GM04503 (cell line): ENCODE results near the gene KRTAP1-3.
"Not testable (repeated sequence)": the region's sequence is repeated elsewhere in the genome, so short reads cannot be mapped to it uniquely, and the experiment has no call there.

Source experiments
- DNase-seq: peaks from one replicate; pipeline ENCODE4 v3.0.0-alpha.2; 2012; ENCODE audit warnings: low read depth

KRTAP1-3 gene, protein sequence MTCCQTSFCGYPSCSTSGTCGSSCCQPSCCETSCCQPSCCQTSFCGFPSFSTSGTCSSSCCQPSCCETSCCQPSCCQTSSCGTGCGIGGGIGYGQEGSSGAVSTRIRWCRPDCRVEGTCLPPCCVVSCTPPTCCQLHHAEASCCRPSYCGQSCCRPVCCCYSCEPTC

DNA sequence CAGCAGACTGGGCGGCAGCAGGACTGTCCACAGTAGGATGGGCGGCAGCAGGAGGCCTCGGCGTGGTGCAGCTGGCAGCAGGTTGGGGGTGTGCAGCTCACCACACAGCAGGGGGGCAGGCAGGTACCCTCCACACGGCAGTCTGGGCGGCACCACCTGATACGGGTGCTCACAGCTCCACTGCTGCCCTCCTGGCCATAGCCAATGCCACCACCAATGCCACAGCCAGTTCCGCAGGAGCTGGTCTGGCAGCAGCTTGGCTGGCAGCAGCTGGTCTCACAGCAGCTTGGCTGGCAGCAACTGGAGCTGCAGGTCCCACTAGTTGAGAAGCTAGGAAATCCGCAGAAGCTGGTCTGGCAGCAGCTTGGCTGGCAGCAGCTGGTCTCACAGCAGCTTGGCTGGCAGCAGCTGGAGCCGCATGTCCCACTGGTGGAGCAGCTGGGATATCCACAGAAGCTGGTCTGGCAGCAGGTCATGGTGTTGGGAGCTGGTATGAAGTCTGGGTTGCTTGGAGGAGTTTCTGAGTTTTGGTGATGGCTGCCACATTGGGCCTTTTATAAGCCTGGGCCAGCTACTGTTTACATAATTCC lies at the start of gene KRTAP1-3:
KRTAP1-3 (minus strand) TSS at position 529 of the 590 bp plus-strand sequence; CDS start at position 476, 53 bp downstream.
- DNase-seq: not testable (repeated sequence)

DNA sequence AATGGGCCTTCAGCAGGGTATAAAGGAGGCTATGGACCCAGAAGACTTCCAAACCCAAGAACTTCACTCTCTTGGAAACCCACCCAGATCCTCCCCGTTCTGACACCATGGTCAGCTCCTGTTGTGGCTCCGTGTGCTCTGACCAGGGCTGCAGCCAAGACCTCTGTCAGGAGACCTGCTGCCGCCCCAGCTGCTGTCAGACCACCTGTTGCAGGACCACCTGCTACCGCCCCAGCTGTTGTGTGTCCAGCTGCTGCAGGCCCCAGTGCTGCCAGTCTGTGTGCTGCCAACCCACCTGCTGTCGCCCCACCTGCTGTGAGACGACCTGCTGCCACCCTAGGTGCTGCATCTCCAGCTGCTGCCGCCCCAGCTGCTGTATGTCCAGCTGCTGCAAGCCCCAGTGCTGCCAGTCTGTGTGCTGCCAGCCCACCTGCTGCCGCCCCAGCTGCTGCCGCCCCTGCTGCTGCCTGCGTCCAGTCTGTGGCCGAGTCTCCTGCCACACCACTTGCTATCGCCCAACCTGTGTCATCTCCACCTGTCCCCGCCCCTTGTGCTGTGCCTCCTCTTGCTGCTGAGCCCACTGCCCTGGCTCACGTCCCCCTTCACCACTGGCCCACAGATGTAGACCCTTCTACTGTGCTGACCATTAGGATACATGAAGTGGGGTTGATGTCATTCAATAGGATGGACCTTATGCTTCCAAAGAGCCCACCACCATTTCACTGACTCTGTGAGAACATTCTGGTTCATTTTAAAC lies 49.6 kb upstream of the KRTAP1-3 start, which contains the start of gene KRTAP4-7:
KRTAP4-7 (plus strand) TSS at position 51 of the 757 bp plus-strand sequence; CDS start at position 108, 57 bp downstream.
- not testable (repeated sequence) for DNase-seq

DNA sequence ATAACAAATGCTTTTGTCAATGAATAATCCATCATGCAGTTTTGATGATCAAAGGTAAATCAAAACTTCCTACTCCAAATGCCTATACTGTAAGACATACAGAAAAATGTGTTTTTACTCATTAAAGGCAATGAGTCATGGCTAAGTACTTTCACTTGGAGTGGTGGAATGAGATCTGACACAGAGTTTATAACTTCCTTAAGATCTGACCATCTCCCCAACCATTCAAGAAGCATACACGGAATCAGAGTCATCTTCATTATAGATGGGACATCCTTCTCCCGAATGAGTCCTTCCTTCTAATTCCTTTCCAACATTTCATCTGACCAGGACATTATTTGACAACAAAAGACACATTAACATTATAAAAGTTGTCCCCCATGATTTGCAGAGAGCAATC lies 48.8 kb upstream of the KRTAP1-3 start:
- DNase-seq: not testable (repeated sequence)

DNA sequence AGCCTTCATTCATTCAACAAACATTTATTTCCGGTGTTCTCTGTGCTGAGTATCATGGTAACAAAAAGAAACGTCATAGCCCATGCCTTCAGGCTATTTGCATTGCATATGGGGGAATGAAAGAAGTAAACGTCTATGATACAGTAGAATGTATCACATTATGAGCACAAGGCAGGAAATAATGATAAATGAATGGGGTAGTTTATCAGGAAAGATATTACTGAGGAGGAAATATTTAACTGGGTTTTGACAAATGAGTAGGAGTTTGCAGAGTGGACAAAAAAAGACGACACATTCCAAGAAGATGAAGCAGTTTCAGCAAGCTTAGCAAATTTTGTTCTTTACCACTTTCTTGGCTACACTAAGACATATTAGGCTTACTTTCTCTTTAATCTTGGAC lies 48.0 kb upstream of the KRTAP1-3 start:
- no peak for DNase-seq

DNA sequence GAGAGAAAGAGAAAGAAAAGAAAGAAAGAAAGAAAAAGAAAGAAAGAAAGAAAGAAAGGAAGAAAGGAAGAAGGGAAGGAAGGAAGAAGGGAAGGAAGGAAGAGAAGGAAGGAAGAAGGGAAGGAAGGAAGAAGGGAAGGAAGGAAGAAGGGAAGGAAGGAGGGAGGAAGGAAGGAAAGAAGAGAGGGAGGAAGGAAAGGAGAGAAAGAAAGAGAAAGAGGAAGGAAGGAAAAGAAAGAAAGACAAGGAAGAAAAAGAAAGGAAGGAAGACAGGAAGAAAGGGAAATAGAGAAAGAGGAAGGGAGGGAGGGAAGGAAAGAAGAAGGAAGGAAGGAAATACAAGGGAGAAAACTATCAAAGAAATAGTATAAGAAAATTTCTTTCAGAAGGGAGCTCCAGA lies 42.1 kb upstream of the KRTAP1-3 start:
- DNase-seq: no peak

DNA sequence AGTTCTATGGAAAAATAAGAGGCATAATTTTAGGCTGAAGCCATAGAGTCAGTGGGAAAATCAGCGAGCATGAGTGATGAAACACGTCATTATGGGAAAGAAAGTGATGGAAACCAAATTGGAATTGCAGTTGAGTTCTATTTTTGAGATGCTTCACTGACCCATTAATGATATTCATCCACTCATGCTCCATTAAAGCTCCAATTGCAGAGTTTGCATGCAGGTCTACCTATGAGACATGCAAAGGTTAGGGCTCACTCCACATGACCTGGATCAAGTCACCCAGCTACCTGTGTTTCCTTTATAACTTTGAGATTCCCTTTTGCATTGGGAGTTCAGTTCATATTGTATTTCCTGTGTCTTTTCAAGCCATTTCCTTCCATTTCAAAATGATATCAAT lies 39.0 kb upstream of the KRTAP1-3 start:
- no peak for DNase-seq

DNA sequence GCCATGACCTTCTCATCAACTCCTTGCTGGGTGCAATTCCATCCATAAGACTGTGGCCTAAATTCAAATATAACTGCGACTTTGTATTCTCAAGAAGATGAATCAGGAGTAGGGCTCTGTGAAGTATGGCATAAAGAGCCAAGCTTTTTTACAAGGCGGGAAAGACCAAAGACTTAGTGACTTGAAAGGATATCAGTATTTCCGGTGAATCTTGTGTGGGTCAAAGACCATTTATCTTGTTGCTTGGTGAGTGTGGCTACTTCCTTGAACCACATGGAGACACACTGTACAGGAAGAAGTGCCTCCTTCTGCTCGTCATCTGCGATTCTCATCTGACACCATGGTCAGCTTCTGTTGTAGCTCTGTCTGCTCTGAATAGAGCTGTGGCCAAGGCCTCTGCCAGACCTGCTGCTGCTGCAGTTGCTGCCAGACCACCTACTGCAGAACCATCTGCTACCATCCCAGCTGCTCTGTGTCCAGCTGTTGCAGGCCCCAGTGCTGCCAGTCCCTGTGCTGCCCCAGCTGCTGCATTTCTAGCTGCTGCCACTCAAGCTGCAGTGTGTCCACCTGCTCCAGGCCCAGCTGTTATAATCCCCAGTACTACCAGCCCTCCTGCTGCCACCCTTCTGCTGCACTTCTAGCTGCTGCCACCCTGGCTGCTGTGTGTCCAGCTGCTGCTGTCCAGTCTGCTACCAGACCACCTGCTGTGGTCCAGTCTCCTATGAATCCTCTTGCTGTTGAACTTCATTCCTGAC lies 37.1 kb upstream of the KRTAP1-3 start:
- no peak for DNase-seq

DNA sequence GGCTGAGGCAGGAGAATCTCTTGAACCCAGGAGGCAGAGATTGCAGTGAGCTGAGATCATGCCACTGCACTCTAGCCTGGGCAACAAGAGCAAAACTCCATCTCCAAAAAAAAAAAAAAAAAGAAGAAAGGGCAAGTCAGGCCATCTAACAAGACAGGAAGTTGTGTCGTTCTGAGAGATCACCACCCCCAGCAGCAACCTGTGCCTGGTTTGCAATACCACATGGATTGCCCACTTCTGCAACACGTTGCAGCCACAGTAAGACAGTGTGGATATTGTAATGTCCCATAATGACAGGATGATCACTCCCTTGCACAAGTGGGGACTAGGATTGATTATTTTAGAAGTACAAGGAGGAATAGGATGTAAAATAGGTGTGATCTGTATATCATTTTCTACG lies 34.4 kb upstream of the KRTAP1-3 start:
- DNase-seq: no peak

DNA sequence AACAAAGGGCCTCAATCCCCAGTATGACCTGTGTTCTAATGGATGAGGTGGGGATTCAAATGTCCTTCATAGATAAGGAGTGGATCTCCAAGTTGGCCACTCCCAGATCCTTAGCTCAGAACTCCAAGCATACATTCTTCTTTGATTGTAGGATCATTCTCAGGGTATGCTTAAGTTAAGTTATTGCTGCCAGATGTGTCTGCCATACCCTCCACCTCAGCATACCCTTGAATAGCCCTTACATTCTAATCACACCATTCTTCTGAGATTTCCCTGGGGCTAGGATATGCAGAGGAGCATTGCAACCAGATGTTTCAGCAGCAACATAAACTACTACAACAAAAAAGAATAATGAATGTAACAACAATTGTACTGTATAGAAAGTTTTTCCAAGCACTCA lies 32.6 kb upstream of the KRTAP1-3 start:
- no peak for DNase-seq

DNA sequence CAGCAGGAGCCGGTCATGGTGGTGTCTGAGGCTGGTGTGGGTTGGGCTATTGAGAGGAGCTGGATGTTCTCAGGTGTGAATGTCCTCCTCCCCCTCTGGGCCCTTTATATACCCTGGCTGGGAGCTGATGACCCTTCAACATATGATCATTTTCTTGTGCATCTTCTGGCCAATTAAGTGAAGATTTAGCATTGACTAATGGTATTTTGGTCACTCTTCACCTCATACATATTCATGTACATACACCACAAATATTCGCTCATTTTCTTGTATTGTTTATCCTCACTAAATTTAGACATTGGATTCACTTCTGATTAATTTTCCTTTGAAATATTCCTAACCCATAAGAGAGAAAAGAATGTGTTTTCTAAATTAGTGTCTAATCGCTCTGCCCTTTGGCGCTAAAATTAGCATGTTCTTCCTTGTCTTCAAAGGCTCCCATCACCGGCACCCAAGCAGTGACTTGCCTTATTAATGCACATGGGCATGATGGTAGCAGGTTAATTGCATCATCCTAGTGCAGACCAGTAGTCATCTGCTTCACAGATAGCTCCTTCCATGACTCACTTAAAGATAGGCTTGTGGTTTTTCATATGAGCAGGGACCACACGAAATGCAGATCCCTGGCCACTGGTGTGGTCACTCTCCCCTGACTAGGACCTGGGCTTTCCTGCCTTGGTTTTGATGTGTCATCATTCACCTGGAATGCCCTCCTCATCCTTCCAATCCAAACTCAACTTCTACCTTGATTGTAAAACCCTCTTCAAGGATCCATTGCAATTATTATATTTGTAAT lies 31.4 kb upstream of the KRTAP1-3 start, which contains the start of gene KRTAP2-4:
KRTAP2-4 (minus strand) TSS at position 51 of the 796 bp plus-strand sequence; CDS start at position 17, 34 bp downstream.
- peak; percentile 86 for DNase-seq

DNA sequence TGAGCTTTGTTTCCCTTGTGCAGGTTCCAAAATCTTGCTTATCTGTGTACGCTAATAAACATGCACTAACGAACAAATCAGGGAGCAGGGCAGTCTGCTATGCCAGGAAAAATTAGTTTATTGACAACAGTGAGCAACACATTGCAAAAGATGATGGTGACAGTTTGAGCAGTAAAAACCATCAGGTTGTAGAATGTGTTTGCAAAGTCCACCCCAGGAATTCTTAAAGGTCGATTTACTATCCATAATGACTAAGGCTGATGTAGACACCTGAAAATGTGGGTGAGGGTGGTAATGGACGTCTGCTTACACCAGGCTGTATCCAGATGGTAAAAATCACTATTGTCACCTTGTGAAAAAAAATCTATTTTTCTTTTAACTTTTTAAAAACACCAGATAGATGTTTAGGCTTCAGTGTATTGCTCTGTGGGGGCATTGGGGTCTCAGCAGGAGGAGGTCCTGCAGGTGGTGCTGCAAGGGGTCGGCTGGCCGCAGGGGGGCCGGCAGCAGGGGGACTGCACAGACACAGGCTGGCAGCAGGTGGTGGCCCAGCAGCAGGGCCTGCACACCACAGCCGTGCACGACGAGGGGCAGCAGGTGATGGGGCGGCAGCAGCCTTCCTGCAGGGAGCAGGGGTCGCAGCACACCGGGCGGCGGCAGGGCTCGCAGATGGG lies 30.5 kb upstream of the KRTAP1-3 start:
- not testable (repeated sequence) for DNase-seq

DNA sequence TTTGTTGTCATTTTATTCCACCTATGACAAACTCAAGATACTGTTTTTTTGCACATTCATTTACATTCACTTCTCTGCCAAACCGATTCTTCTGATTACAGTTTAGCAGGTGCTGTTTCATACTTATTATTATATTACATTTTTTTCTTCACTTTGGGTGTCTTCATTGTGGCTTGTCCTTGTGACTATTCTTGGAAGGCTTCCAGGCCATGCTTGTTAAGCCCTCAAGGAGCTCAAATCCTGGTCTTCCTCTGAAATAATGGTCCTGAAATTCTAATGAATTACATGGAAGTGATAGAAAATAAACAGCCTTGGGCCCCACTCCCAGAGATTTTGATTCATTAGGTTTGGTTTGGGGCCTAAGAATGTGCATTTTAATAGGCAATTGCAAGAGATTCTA lies 29.6 kb upstream of the KRTAP1-3 start:
- no peak for DNase-seq

DNA sequence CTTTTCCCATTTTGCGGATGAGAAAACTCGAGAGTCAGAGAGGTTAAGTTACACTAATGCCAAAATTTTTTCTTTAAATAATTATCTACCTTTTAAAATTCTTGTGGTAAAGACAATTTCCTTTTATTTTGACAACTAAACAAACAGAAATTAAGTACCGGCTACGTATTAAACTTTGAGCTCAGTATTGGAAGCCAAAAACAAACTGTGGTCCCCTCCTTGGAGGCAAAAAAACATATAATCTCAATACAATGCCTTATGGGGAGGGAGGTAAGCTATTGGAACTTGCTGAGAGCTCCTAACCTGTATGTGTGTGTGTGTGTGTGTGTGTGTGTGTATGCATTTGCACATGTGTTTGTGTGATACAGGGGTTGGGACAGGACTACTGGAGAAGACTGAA lies 28.8 kb upstream of the KRTAP1-3 start:
- no peak for DNase-seq

DNA sequence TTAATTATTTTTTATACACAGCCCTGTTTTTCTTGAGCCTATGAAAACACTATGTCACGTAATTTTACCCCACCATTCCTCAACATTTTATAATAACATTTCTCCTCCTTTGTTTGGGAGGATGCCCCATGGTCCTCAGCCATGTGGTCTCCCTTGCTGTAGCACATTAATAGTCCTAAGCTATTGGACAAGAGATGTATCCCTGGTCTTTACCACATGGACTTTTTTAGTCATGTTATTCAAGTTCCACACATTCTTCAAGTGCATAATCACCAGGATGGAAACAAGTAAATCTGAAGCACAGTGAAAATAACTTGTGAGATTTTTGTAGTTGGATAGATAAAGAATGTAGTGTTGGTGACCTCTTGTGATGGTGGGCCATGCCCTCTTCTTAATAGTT lies 27.3 kb upstream of the KRTAP1-3 start:
- peak; percentile 99 for DNase-seq

DNA sequence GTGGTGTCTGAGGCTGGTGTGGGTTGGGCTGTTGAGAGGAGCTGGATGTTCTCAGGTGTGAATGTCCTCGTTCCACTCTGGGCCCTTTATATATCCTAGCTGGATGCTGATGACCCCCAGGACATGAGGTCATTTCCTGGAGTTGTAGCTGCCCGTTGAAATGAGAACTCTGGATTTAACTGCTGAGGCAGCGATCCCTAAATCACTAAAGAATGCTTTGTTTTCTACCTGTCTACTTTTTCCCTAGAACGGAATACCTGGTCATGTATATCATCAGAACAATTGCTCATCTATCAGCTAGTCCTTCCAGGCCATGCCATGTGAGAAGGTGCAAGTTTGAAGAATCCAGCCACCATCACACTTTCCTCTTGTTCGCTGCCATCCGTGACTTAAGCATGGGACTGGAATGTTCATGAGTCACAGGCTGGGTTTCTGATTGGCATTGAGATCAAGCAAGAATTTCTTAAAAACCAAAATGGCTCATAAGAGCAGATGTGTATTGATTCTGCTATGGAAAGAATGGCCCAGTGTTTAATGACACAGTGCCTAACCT lies 25.5 kb upstream of the KRTAP1-3 start, which contains the start of gene KRTAP2-3:
KRTAP2-3 (minus strand) TSS at position 63 of the 553 bp plus-strand sequence. CDS start 64 bp downstream, outside the sequence.
- peak; percentile 95 for DNase-seq

DNA sequence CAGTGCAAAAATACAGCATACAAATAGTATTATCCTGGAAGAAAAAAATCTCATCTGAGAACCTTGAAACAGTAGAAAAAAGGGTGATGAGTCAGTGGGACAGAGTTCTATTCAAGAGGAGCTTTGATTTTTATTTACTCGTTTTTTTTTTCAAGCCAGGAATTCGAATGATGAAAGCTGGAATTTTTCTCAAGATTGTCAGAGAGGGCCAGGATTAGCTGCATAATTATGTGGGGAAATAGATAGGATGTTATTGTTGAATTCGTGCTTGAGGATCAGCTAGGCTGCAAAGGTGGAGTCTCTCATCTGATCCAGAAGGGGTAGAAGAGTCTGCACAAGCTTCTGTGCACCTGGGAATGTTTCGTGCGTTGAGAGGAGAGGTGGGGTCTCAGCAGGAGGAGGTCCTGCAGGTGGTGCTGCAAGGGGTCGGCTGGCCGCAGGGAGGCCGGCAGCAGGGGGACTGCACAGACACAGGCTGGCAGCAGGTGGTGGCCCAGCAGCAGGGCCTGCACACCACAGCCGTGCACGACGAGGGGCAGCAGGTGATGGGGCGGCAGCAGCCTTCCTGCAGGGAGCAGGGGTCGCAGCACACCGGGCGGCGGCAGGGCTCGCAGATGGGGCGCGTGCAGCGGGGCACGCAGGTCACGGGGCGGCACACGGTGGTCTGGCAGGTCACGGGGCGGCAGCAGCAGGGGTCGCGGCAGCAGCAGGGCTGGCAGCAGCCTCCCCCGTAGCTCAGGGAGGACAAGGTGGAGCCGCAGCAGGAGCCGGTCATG lies 24.8 kb upstream of the KRTAP1-3 start:
- DNase-seq: peak; percentile 95

DNA sequence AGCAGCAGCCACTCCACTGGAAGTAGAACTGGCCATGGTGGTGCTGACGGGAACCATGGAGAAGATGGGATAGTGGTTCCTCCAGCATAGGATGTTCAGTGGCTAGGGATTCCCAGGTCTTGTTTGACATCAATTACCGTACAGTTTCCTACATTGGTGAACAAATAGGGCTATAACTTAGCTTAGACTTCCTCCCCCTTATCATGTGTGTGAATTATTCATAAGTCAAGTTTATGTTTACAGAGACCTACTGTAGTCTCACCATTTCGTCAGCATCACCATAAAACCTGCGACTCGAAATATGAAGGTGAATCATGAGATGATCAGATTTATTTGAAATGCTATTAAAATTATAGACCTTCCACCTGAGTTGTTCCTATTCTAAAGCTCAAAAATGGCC lies 24.1 kb upstream of the KRTAP1-3 start:
- DNase-seq: no peak

DNA sequence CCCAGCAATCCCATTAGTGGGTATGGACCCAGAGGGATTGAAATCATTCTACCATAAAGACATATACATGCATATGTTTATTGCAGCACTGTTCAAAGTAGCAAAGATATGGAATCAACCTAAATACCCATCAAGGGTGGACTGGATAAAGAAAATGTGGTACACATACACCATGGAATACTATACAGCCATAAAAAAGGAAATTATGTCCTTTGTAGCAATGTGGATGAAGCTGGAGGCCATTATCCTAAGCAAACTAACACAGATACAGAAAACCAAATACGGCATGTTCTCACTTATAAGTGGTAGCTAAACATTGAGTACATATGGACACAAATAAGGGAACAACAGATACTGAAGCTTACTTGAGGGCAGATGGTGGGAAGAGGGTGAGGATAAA lies 22.9 kb upstream of the KRTAP1-3 start:
- no peak for DNase-seq

DNA sequence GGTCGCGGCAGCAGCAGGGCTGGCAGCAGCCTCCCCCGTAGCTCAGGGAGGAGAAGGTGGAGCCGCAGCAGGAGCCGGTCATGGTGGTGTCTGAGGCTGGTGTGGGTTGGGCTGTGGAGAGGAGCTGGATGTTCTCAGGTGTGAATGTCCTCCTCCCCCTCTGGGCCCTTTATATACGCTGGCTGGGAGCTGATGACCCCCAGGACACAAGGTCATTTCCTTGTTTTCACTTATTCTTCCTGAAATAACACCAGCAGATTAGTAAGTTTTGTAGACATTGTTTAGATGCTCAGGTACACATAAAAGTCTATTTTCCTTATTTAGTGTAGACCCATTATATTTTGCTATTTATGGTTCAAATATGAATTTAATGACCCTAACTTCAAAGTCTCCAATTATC lies 20.5 kb upstream of the KRTAP1-3 start, which contains the start of gene KRTAP2-2:
KRTAP2-2 (minus strand) TSS at position 101 of the 400 bp plus-strand sequence; CDS start at position 82, 19 bp downstream.
- not testable (repeated sequence) for DNase-seq
